ENCODE measurements around the gene CNOT3. TPM values are rescaled to one million over a fixed set of nuclear protein-coding genes. Genes with fewer than 3 reads are reported as not detected.

Gene CNOT3
- total and polyA plus RNA-seq, 2 of the 13 experiments (the other 11 are each of a cell fraction or from before 2014, with no cell fraction given) = 4.3 to 5.8 TPM

DNA sequence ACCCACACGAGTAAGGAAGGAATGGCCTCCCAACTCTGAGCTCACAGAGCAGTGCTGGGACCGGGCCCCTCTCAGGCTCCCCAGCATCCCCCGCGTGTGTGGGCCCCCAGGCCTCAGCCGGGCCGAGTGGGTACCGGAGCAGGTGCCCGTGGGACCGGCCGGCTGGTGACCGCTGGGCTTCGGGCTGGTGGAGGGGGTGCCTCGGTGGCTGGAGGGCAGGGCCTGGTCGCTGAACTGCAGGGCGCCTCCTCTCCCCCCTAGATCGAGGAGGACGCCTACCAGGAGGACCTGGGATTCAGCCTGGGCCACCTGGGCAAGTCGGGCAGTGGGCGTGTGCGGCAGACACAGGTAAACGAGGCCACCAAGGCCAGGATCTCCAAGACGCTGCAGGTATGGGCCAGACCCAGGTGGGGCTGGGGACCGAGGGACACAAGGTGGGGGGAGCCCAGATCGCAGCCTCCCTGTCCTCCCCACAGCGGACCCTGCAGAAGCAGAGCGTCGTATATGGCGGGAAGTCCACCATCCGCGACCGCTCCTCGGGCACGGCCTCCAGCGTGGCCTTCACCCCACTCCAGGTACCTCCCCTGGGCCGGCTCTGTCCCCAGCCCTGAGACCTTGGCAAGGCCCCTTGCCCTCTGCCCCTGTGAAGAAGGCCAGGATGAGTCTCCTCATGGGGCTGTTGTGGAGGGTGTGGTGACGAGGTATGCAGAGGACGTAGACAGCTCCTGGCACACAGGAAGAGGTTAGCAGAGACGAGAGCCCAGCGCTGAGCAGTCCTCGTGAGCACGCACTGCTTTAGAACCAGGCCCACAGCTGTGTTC is 8.6 kb upstream of the CNOT3 start:
- in situ Hi-C loops (cut with HindIII; ENCODE audit: extremely low pct_ligation_motif_present, low pct_unique_long_range_greater_than_20kb) = no loop called here
- no peak overlapping the region for H2AFZ ChIP-seq (ENCODE audit: low read length)
- H3K36me3 ChIP-seq (replicated peaks in 1 of 2; ENCODE audit: control insufficient read depth in 1 of 2, insufficient read depth in 2 of 2, low read length in 2 of 2) = peaks cover 12 to 46% of the 10 kb centered on the region in 2 experiments; a peak in 4 of 5 replicates
- DNase-seq (ENCODE audit: low spot score) = no peak
- BruUV-seq (replicated peaks) = no TSS peak
- no peak for ATAC-seq
- no peak for TF ChIP-seq ZNF460 (CRISPR knock-in tag; IDR thresholded peaks at IDR 0.05; ENCODE audit: borderline replicate concordance)
- peak; percentile 32; the same call in 1 of the 2 replicates for TF ChIP-seq RBFOX2 (IDR thresholded peaks at IDR 0.05; ENCODE audit: low read depth, low read length)
- TF ChIP-seq ZSCAN20 (CRISPR knock-in tag; IDR thresholded peaks at IDR 0.05; ENCODE audit: borderline replicate concordance) = no peak
- TF ChIP-seq, protein P1, sequence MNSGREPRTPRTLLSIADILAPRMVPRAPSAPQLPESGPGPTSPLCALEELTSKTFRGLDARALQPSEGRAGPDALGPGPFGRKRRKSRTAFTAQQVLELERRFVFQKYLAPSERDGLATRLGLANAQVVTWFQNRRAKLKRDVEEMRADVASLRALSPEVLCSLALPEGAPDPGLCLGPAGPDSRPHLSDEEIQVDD (CRISPR knock-in tag; IDR thresholded peaks at IDR 0.05; ENCODE audit: borderline replicate concordance) = no peak
- TF ChIP-seq, protein P2, sequence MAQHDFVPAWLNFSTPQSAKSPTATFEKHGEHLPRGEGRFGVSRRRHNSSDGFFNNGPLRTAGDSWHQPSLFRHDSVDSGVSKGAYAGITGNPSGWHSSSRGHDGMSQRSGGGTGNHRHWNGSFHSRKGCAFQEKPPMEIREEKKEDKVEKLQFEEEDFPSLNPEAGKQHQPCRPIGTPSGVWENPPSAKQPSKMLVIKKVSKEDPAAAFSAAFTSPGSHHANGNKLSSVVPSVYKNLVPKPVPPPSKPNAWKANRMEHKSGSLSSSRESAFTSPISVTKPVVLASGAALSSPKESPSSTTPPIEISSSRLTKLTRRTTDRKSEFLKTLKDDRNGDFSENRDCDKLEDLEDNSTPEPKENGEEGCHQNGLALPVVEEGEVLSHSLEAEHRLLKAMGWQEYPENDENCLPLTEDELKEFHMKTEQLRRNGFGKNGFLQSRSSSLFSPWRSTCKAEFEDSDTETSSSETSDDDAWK (CRISPR knock-in tag; IDR thresholded peaks at IDR 0.05) = no peak
- peak; percentile 9 for TF ChIP-seq AGO2 (optimal IDR thresholded peaks at IDR 0.05; ENCODE audit: low read depth, low read length)
- H3K27ac ChIP-seq (ENCODE audit: extremely low read length, insufficient read depth, low read length) = no peak overlapping the region
- peaks cover 5% of the 10 kb centered on the region for H3K9me3 ChIP-seq (ENCODE audit: low read length)
- no peak overlapping the region for H3K9ac ChIP-seq (ENCODE audit: insufficient read depth, low read depth, low read length)
- no peak overlapping the region for H3K4me3 ChIP-seq (replicated peaks in 1 of 3; ENCODE audit: insufficient read depth in 1 of 3, low read depth in 2 of 3, low read length in 3 of 3)
- no peaks in the 10 kb centered on the region for H3K27me3 ChIP-seq (ENCODE audit: control insufficient read depth in 1 of 2, insufficient read depth in 2 of 2, low read length in 2 of 2)
- H4K20me1 ChIP-seq (ENCODE audit: insufficient read depth, low read length) = no peaks in the 10 kb centered on the region
- H3K79me2 ChIP-seq (ENCODE audit: insufficient read depth, low read length) = no peaks in the 10 kb centered on the region
- FAIRE-seq = no peak
- intact Hi-C loops (cut with micrococcal nuclease; ENCODE audit: unreplicated experiment) = no loop called here
- CTCF ChIA-PET (ENCODE audit: low intra/inter-chr PET ratio, low total read pairs) = no interaction called here
- POLR2A ChIA-PET = no interaction called here
- H3K4me1 ChIP-seq (ENCODE audit: insufficient read depth, low read length) = no peaks in the 10 kb centered on the region
- no peak overlapping the region for H3K4me2 ChIP-seq (ENCODE audit: low read depth, low read length)
- 96% methylated on average over 25 of the region's 41 CpGs for WGBS (ENCODE audit: low lambda C conversion rate)

Measured in HepG2 (cell line).